ENCODE data around the gene TMEM233. TPM values are rescaled to one million over a fixed set of nuclear protein-coding genes. Genes with fewer than 3 reads are reported as not detected.

The TMEM233 gene
- total RNA-seq, 2 experiments from 2014 or later, result not detected

GRCh38 chr12:119681728-119682638 lies 88.4 kb downstream of the TMEM233 start:
- Mint-ChIP-seq H3K4me3 (no peak overlapping the region), H3K9me3 (no peaks in the 10 kb centered on the region), H3K4me1 (peaks cover 23% of the 10 kb centered on the region), H3K36me3 (ENCODE audit: low read depth) (peaks cover 82% of the 10 kb centered on the region), H3K27me3 (no peaks in the 10 kb centered on the region), H3K27ac (peak overlapping the region; percentile 77)
- POLR2A ChIA-PET, result interaction anchor here (0.6 to 5.2 kb wide), 5 partner anchors 8 to 209 kb away, joined by 3 to 26 read pairs (median 11); partner anchors contain the start of gene PRKAB1
- CTCF ChIA-PET, result interaction anchor here (1.6 to 3.3 kb wide), 2 partner anchors 14 to 23 kb away, joined by 3 to 20 read pairs; partner anchors contain the start of gene PRKAB1
- no peak for DNase-seq

- H3K36me3 Mint-ChIP-seq (ENCODE audit: low read depth), result peaks cover 84% of the 10 kb centered on the region
Measured at GRCh38 chr12:119682639-119683252, 89.2 kb downstream of the TMEM233 start.

GRCh38 chr12:119683413-119683812 lies 89.8 kb downstream of the TMEM233 start:
- ChIA-PET POLR2A (interaction anchor here (3.6 kb wide), 1 partner anchor 10 kb away, joined by 15 read pairs; no protein-coding TSS in a partner anchor), CTCF (interaction anchor here (3.3 kb wide), 1 partner anchor 15 kb away, joined by 20 read pairs; the partner anchor contains the start of gene PRKAB1)
- peaks cover 23% of the 10 kb centered on the region for H3K4me1 Mint-ChIP-seq
- peak overlapping the region; percentile 52 for H3K27ac Mint-ChIP-seq
- H3K27me3 Mint-ChIP-seq, result no peaks in the 10 kb centered on the region
- no peak overlapping the region for H3K4me3 Mint-ChIP-seq
- H3K36me3 Mint-ChIP-seq (ENCODE audit: low read depth), result peaks cover 81% of the 10 kb centered on the region
- DNase-seq, result no peak
- no peaks in the 10 kb centered on the region for H3K9me3 Mint-ChIP-seq

More at GRCh38 chr12:119682639-119683252, 89.2 kb downstream of the TMEM233 start:
- ChIA-PET CTCF (interaction anchor here (3.3 kb wide), 1 partner anchor 15 kb away, joined by 20 read pairs; the partner anchor contains the start of gene PRKAB1), POLR2A (interaction anchor here (1.1 to 3.6 kb wide), 3 partner anchors 9 to 17 kb away, joined by 3 to 15 read pairs (median 11); partner anchors contain the start of gene PRKAB1)
- H3K4me1 Mint-ChIP-seq, result peaks cover 23% of the 10 kb centered on the region
- H3K27me3 Mint-ChIP-seq, result no peaks in the 10 kb centered on the region
- H3K4me3 Mint-ChIP-seq, result no peak overlapping the region
- H3K27ac Mint-ChIP-seq, result peak overlapping the region; percentile 77
- no peak for DNase-seq
- no peaks in the 10 kb centered on the region for H3K9me3 Mint-ChIP-seq

GRCh38 chr12:119683816-119684215 lies 90.2 kb downstream of the TMEM233 start:
- H3K9me3 Mint-ChIP-seq, result no peaks in the 10 kb centered on the region
- no peak for DNase-seq
- no peaks in the 10 kb centered on the region for H3K27me3 Mint-ChIP-seq
- peaks cover 23% of the 10 kb centered on the region for H3K4me1 Mint-ChIP-seq
- ChIA-PET POLR2A (interaction anchor here (3.6 kb wide), 1 partner anchor 10 kb away, joined by 15 read pairs; no protein-coding TSS in a partner anchor), CTCF (interaction anchor here (1.1 to 3.3 kb wide), 2 partner anchors 16 kb away, joined by 3 to 20 read pairs; partner anchors contain the start of gene PRKAB1)
- H3K36me3 Mint-ChIP-seq (ENCODE audit: low read depth), result peaks cover 80% of the 10 kb centered on the region
- H3K4me3 Mint-ChIP-seq, result no peak overlapping the region
- H3K27ac Mint-ChIP-seq, result peak overlapping the region; percentile 52

- no peak for DNase-seq
- Mint-ChIP-seq H3K9me3 (no peaks in the 10 kb centered on the region), H3K4me1 (peaks cover 19% of the 10 kb centered on the region), H3K36me3 (ENCODE audit: low read depth) (peaks cover 76% of the 10 kb centered on the region), H3K27me3 (no peaks in the 10 kb centered on the region), H3K27ac (no peak overlapping the region), H3K4me3 (no peak overlapping the region)
- CTCF ChIA-PET, result interaction anchor here (1.1 kb wide), 1 partner anchor 17 kb away, joined by 3 read pairs; the partner anchor contains the start of gene PRKAB1
- POLR2A ChIA-PET, result interaction anchor here (3.6 kb wide), 1 partner anchor 11 kb away, joined by 15 read pairs; no protein-coding TSS in a partner anchor
Measured at GRCh38 chr12:119684711-119685369, 91.3 kb downstream of the TMEM233 start.

GRCh38 chr12:119685375-119685774 lies 91.8 kb downstream of the TMEM233 start:
- CTCF ChIA-PET, result no interaction called here
- H3K27me3 Mint-ChIP-seq, result no peaks in the 10 kb centered on the region
- no peak overlapping the region for H3K4me3 Mint-ChIP-seq
- POLR2A ChIA-PET, result interaction anchor here (0.6 kb wide), 2 partner anchors 1341 to 1712 kb away, joined by 3 to 4 read pairs; no protein-coding TSS in a partner anchor
- no peak overlapping the region for H3K27ac Mint-ChIP-seq
- peaks cover 19% of the 10 kb centered on the region for H3K4me1 Mint-ChIP-seq
- no peaks in the 10 kb centered on the region for H3K9me3 Mint-ChIP-seq
- no peak for DNase-seq
- peaks cover 73% of the 10 kb centered on the region for H3K36me3 Mint-ChIP-seq (ENCODE audit: low read depth)

- Mint-ChIP-seq H3K36me3 (ENCODE audit: low read depth) (peaks cover 71% of the 10 kb centered on the region), H3K27ac (no peak overlapping the region), H3K27me3 (no peaks in the 10 kb centered on the region), H3K9me3 (no peaks in the 10 kb centered on the region), H3K4me3 (no peak overlapping the region), H3K4me1 (peaks cover 19% of the 10 kb centered on the region)
- DNase-seq, result no peak
- ChIA-PET POLR2A (no interaction called here), CTCF (interaction anchor here (1.0 kb wide), 1 partner anchor 18 kb away, joined by 3 read pairs; the partner anchor contains the start of gene PRKAB1)
Measured at GRCh38 chr12:119686355-119686754, 92.8 kb downstream of the TMEM233 start.

- H3K4me3 Mint-ChIP-seq, result no peak overlapping the region
- ChIA-PET CTCF (interaction anchor here (1.0 kb wide), 2 partner anchors 9 to 19 kb away, joined by 3 read pairs; partner anchors contain the start of gene PRKAB1), POLR2A (interaction anchor here (1.5 kb wide), 1 partner anchor 10 kb away, joined by 3 read pairs; no protein-coding TSS in a partner anchor)
Measured at GRCh38 chr12:119686776-119687175, 93.2 kb downstream of the TMEM233 start.

GRCh38 chr12:119687406-119687805 lies 93.8 kb downstream of the TMEM233 start:
- no peak overlapping the region for H3K27ac Mint-ChIP-seq

More at GRCh38 chr12:119686776-119687175, 93.2 kb downstream of the TMEM233 start:
- DNase-seq, result no peak
- Mint-ChIP-seq H3K27me3 (no peaks in the 10 kb centered on the region), H3K4me1 (peaks cover 17% of the 10 kb centered on the region), H3K36me3 (ENCODE audit: low read depth) (peaks cover 67% of the 10 kb centered on the region), H3K27ac (no peak overlapping the region), H3K9me3 (no peaks in the 10 kb centered on the region)

GRCh38 chr12:119687879-119688278 lies 94.3 kb downstream of the TMEM233 start:
- POLR2A ChIA-PET, result interaction anchor here (0.7 to 1.5 kb wide), 2 partner anchors 9 to 11 kb away, joined by 3 read pairs; no protein-coding TSS in a partner anchor
- H3K9me3 Mint-ChIP-seq, result no peaks in the 10 kb centered on the region
- no peak for DNase-seq
- H3K4me3 Mint-ChIP-seq, result no peak overlapping the region
- H3K4me1 Mint-ChIP-seq, result peaks cover 5% of the 10 kb centered on the region
- H3K27ac Mint-ChIP-seq, result no peak overlapping the region
- no peaks in the 10 kb centered on the region for H3K27me3 Mint-ChIP-seq
- H3K36me3 Mint-ChIP-seq (ENCODE audit: low read depth), result peaks cover 64% of the 10 kb centered on the region
- CTCF ChIA-PET, result interaction anchor here (1.0 kb wide), 1 partner anchor 8 kb away, joined by 3 read pairs; no protein-coding TSS in a partner anchor

More at GRCh38 chr12:119687406-119687805, 93.8 kb downstream of the TMEM233 start:
- CTCF ChIA-PET, result interaction anchor here (1.0 kb wide), 2 partner anchors 8 to 20 kb away, joined by 3 read pairs; partner anchors contain the start of gene PRKAB1
- POLR2A ChIA-PET, result interaction anchor here (0.7 to 1.5 kb wide), 2 partner anchors 8 to 11 kb away, joined by 3 read pairs; no protein-coding TSS in a partner anchor
- Mint-ChIP-seq H3K27me3 (no peaks in the 10 kb centered on the region), H3K4me3 (no peak overlapping the region), H3K9me3 (no peaks in the 10 kb centered on the region), H3K36me3 (ENCODE audit: low read depth) (peaks cover 64% of the 10 kb centered on the region), H3K4me1 (peaks cover 10% of the 10 kb centered on the region)
- DNase-seq, result no peak

GRCh38 chr12:119689935-119690500 lies 96.4 kb downstream of the TMEM233 start:
- H3K9me3 Mint-ChIP-seq, result no peaks in the 10 kb centered on the region

More at GRCh38 chr12:119689935-119690500, 96.4 kb downstream of the TMEM233 start:
- H3K27ac Mint-ChIP-seq, result no peak overlapping the region
- H3K36me3 Mint-ChIP-seq (ENCODE audit: low read depth), result peaks cover 62% of the 10 kb centered on the region
- H3K4me3 Mint-ChIP-seq, result no peak overlapping the region
- POLR2A ChIA-PET, result interaction anchor here (0.6 kb wide), 2 partner anchors 10 to 66 kb away, joined by 3 to 4 read pairs; no protein-coding TSS in a partner anchor
- no peaks in the 10 kb centered on the region for H3K27me3 Mint-ChIP-seq
- no peaks in the 10 kb centered on the region for H3K4me1 Mint-ChIP-seq
- CTCF ChIA-PET, result no interaction called here
- no peak for DNase-seq
